IPS-20b (cell line): ENCODE data around the gene DPYSL5.
A peak's percentile ranks its signal among the peaks of the same experiment; 100 is the strongest.
"Not testable (repeated sequence)": the region's sequence is repeated elsewhere in the genome, so short reads cannot be mapped to it uniquely, and the experiment has no call there.

Experiments used
- H3K27ac ChIP-seq: one replicate; pipeline ENCODE4 v1.5.1; 2013; ENCODE audit warnings: low read length
- H3K27me3 ChIP-seq: 2 replicates; pipeline ENCODE4 v1.6.1; 2013; ENCODE audit warnings: mild to moderate bottlenecking, low read length, inconsistent platforms; ENCODE audit not compliant: insufficient read depth
- H3K36me3 ChIP-seq: 2 replicates; pipeline ENCODE4 v1.6.1; 2013; ENCODE audit warnings: low read depth, mild to moderate bottlenecking, inconsistent platforms, low read length, moderate library complexity; ENCODE audit not compliant: insufficient read depth
- H3K4me1 ChIP-seq: 2 replicates; pipeline ENCODE4 v1.6.1; 2013; ENCODE audit warnings: mild to moderate bottlenecking, control low read depth, inconsistent platforms, low read length, moderate library complexity; ENCODE audit not compliant: insufficient read depth
- H3K4me3 ChIP-seq: 2 replicates; pipeline ENCODE4 v1.5.1; 2013; ENCODE audit warnings: mild to moderate bottlenecking, low read length, inconsistent platforms
- H3K9ac ChIP-seq: 2 replicates; pipeline ENCODE4 v1.6.1; 2013; ENCODE audit warnings: low read depth, mild to moderate bottlenecking, inconsistent platforms, low read length, moderate library complexity
- H3K9me3 ChIP-seq: 2 replicates; pipeline ENCODE4 v1.6.1; 2013; ENCODE audit warnings: mild to moderate bottlenecking, low read depth, low read length, inconsistent platforms; ENCODE audit not compliant: insufficient read depth

Gene DPYSL5

GRCh38 chr2:26847655-26848335 lies at the start of gene DPYSL5:
DPYSL5 (plus strand) TSS chr2:26848132; CDS start chr2:26898500, 50,368 bp downstream.
- Histone ChIP-seq H3K4me3 (peak within 1 kb of the TSS; percentile 74), H3K27me3 (peaks cover 78% of the 10 kb centered on the region), H3K9ac (peak within 1 kb of the TSS; percentile 67)

GRCh38 chr2:26801328-26801727 lies 46.6 kb upstream of the DPYSL5 start:
- Histone ChIP-seq H3K4me3 (no peak overlapping the region), H3K27ac (no peak overlapping the region), H3K4me1 (no peaks in the 10 kb centered on the region)

More at GRCh38 chr2:26847655-26848335, at the start of gene DPYSL5:
- H3K9me3 ChIP-seq, result no peaks in the 10 kb centered on the region
- no peaks in the 10 kb centered on the region for H3K36me3 ChIP-seq
- no peak within 1 kb of the TSS for H3K27ac ChIP-seq
- no peaks in the 10 kb centered on the region for H3K4me1 ChIP-seq

GRCh38 chr2:26801796-26802195 lies 46.1 kb upstream of the DPYSL5 start:
- Histone ChIP-seq H3K27me3 (no peaks in the 10 kb centered on the region), H3K36me3 (peaks cover 22% of the 10 kb centered on the region), H3K9me3 (no peaks in the 10 kb centered on the region), H3K4me1 (no peaks in the 10 kb centered on the region), H3K27ac (no peak overlapping the region), H3K9ac (no peak overlapping the region), H3K4me3 (no peak overlapping the region)

More at GRCh38 chr2:26801328-26801727, 46.6 kb upstream of the DPYSL5 start:
- H3K9ac ChIP-seq, result no peak overlapping the region
- H3K27me3 ChIP-seq, result no peaks in the 10 kb centered on the region
- peaks cover 26% of the 10 kb centered on the region for H3K36me3 ChIP-seq
- H3K9me3 ChIP-seq, result no peaks in the 10 kb centered on the region

DNA sequence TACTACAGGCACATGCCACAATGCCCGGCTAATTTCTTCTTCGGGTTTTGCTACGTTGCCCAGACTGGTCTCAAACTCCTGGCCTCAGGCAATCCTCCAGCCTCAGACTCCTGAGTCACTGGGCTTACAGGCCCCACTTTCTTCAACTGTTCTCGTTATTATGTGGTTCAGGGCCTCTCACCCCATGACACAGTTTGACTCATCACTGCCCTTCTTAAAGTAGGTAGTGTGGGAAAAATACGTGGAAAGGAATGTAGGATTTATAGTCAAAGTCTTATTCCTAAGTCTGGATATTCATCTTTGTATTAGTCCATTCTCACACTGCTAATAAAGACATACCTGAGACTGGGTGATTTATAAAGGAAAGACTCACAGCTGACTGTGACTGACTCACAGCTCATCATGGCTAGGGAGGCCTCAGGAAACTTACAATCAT lies 42.7 kb upstream of the DPYSL5 start:
- Histone ChIP-seq H3K27me3 (no peaks in the 10 kb centered on the region), H3K36me3 (peaks cover 11% of the 10 kb centered on the region), H3K9ac (no peak overlapping the region), H3K9me3 (no peaks in the 10 kb centered on the region), H3K4me3 (no peak overlapping the region), H3K4me1 (no peaks in the 10 kb centered on the region), H3K27ac (no peak overlapping the region)

DNA sequence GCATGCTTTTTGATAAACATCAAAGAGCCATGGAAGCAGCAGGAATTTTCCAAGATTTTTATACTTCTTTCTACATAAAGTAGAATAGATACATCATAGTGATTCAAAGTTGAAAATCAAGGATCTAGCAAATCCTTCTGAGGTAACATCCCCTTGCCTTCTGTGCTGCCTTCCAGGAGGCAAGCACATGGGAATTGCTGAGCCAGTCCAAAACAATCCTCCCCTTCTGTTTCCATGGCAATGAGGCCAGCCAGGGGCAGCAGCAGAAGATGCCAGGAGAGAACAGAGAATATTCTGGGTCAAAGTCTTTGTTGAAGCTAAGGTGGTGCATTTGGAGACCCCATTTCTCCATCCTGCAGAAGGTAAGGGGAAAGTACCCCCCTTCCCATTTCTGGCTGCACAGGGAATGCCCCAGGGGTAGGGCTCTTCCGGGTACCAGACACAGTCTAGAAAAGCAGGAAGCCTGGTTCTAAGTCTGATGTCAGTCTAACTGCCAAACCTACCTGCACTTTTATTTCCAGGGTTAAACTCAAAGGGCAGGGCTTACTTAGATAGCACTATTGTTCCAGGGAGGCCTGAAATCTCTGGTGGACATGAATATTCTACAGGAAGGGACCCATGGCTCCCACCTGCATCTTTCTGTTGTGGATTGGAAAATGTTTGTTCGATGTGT lies 40.0 kb upstream of the DPYSL5 start:
- no peaks in the 10 kb centered on the region for H3K36me3 ChIP-seq
- no peaks in the 10 kb centered on the region for H3K9me3 ChIP-seq
- no peaks in the 10 kb centered on the region for H3K4me1 ChIP-seq
- no peak overlapping the region for H3K4me3 ChIP-seq
- no peak overlapping the region for H3K9ac ChIP-seq
- no peaks in the 10 kb centered on the region for H3K27me3 ChIP-seq
- no peak overlapping the region for H3K27ac ChIP-seq

DNA sequence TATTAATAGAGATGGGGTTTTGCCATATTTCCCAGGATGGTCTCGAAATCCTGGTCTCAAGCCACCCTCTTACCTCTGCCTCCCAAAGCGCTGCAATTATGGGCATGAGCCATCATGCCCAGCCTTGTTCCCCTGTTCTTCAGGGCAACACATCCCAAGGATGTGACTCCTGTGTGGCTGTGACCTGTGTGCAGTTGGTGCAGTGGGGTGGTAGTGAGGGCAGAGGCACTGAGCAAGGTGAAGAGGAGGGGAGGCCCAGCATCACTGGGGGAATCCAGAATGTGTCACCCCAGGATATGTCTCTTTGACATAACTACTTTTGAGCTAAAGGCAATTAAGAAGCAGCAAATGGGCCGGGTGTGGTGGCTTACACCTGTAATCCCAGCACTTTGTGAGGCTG lies 38.7 kb upstream of the DPYSL5 start:
- no peak overlapping the region for H3K4me3 ChIP-seq
- H3K36me3 ChIP-seq, result no peaks in the 10 kb centered on the region
- no peaks in the 10 kb centered on the region for H3K27me3 ChIP-seq
- no peaks in the 10 kb centered on the region for H3K9me3 ChIP-seq
- no peak overlapping the region for H3K27ac ChIP-seq
- H3K4me1 ChIP-seq, result no peaks in the 10 kb centered on the region
- no peak overlapping the region for H3K9ac ChIP-seq

- no peaks in the 10 kb centered on the region for H3K36me3 ChIP-seq
- H3K27me3 ChIP-seq, result no peaks in the 10 kb centered on the region
- no peak overlapping the region for H3K9ac ChIP-seq
- no peak overlapping the region for H3K27ac ChIP-seq
- no peaks in the 10 kb centered on the region for H3K9me3 ChIP-seq
- no peaks in the 10 kb centered on the region for H3K4me1 ChIP-seq
- no peak overlapping the region for H3K4me3 ChIP-seq
Measured at GRCh38 chr2:26809876-26810577, 37.9 kb upstream of the DPYSL5 start.

DNA sequence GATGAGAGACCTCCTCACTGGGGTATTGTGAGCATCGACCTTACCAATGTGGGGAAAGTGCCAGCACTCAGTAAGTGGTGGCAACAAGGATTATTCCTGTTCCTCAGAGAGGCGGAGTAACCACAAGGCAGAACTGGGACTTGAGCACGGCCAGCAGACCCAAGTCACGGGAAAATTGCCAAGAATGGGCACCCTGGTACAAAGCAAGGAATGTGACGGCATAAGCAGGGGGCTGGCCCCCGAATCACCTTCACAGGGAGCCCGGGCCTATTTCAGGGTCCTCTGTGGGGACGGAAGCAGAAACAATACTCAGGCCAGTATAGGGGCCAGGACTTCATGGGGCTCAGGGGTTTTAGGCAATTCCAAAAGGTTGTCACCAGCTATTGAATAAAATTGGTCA lies 36.7 kb upstream of the DPYSL5 start:
- no peaks in the 10 kb centered on the region for H3K36me3 ChIP-seq
- no peak overlapping the region for H3K27ac ChIP-seq
- H3K27me3 ChIP-seq, result no peaks in the 10 kb centered on the region
- no peaks in the 10 kb centered on the region for H3K4me1 ChIP-seq
- no peaks in the 10 kb centered on the region for H3K9me3 ChIP-seq
- H3K4me3 ChIP-seq, result no peak overlapping the region
- H3K9ac ChIP-seq, result no peak overlapping the region

DNA sequence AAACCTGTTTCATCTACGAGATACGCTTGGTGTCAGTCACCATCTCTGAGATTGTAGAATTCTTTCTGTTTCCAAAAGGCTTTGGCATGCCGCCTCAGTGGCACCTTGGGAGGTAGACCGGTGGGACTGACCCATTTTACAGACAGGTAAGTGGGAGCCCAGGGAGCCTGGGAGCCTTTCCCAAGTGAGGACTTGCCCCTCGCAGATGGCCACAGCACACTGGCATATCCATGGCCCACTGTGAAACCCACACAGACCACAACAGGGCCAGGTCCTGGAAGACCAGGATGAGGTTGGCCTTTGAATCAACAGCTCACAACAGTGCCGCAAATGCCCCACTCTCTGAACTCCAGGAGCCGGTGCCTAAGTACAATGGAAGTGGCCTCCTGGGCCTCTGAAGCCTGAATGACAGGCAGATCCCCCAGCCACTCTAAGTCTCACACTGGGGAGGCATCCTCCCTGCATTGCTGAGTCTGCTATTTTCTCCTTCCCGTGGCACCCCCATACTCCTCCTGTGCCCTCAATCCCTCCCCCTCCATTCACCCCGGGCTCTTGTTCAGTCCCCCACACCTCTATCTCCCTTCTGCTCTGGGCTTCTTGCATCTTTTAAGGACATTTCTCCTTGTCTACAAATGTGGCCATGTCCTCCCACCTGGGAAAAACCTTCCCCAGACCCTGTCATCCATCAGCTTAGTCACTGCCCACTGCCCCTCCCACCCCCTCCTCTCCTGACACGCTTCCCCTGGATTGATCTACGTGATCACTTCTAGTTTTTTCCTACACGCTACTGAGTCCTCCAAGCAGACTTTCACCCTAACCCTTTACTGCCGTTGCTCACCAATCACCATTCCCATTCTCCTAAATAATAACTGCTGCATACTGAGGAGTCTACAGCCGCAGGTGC lies 35.9 kb upstream of the DPYSL5 start:
- Histone ChIP-seq H3K27me3 (no peaks in the 10 kb centered on the region), H3K36me3 (no peaks in the 10 kb centered on the region), H3K27ac (no peak overlapping the region), H3K4me3 (no peak overlapping the region), H3K9ac (no peak overlapping the region), H3K4me1 (no peaks in the 10 kb centered on the region), H3K9me3 (no peaks in the 10 kb centered on the region)

- H3K4me3 ChIP-seq, result no peak overlapping the region
- no peaks in the 10 kb centered on the region for H3K4me1 ChIP-seq
- H3K9ac ChIP-seq, result no peak overlapping the region
- no peaks in the 10 kb centered on the region for H3K27me3 ChIP-seq
- H3K36me3 ChIP-seq, result no peaks in the 10 kb centered on the region
- H3K9me3 ChIP-seq, result no peaks in the 10 kb centered on the region
- no peak overlapping the region for H3K27ac ChIP-seq
Measured at GRCh38 chr2:26812731-26813130, 35.2 kb upstream of the DPYSL5 start.

DNA sequence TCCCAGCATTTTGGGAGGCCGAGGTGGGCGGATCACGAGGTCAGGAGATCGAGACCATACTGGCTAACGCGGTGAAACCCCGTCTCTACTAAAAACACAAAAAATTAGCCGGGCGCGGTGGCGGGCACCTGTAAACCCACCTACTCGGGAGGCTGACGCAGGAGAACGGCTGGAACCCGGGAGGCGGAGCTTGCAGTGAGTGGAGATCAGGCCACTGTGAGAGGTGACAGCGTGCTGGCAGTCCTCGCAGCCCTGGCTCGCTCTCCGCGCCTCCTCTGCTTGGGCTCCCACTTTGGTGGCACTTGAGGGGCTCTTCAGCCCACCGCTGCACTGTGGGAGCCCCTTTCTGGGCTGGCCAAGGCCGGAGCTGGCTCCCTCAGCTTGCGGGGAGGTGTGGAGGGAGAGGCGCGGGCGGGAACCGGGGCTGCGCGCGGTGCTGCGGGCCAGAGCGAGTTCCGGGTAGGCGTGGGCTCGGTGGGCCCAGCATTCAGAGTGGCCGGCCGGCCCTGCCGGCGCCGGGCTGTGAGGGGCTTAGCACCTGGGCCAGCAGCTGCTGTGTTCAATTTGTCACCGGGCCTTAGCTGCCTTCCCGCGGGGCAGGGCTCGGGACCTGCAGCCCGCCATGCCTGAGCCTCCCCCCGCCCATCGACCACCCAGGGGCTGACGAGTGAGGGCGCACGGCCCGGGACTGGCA lies 33.7 kb upstream of the DPYSL5 start:
- H3K36me3 ChIP-seq, H3K27ac ChIP-seq, H3K9me3 ChIP-seq, H3K4me1 ChIP-seq, H3K4me3 ChIP-seq, H3K9ac ChIP-seq, H3K27me3 ChIP-seq: not testable (repeated sequence)
